DMS53 treated with DMSO at 0.1 percent for 48 hours (cell line): ENCODE measurements around the gene THRA.

Experiments
- DNase-seq: peaks from one replicate; lab custom pipeline; 2025; ENCODE audit not compliant: unreplicated experiment; lab: John Stamatoyannopoulos, UW

THRA gene

GRCh38 chr17:40079545-40079944, 16.8 kb downstream of the THRA start:
- no peak for DNase-seq

- no peak for DNase-seq
These were observed 21.7 kb downstream of the THRA start for GRCh38 chr17:40084477-40084876.

GRCh38 chr17:40086150-40087044, 23.6 kb downstream of the THRA start:
- no peak for DNase-seq

- DNase-seq, result no peak
These were observed 24.5 kb downstream of the THRA start for GRCh38 chr17:40087049-40087794.

- no peak for DNase-seq
These were observed 25.3 kb downstream of the THRA start for GRCh38 chr17:40087903-40088718.

GRCh38 chr17:40089077-40089895, 26.5 kb downstream of the THRA start:
- no peak for DNase-seq

GRCh38 chr17:40090237-40091119, 27.7 kb downstream of the THRA start:
- DNase-seq, result no peak

GRCh38 chr17:40091691-40092397, 29.1 kb downstream of the THRA start:
- DNase-seq, result no peak

GRCh38 chr17:40092581-40092980, 29.8 kb downstream of the THRA start:
- no peak for DNase-seq

- no peak for DNase-seq
These were observed 30.3 kb downstream of the THRA start for GRCh38 chr17:40093005-40093579.

- DNase-seq, result no peak
These were observed 30.9 kb downstream of the THRA start for GRCh38 chr17:40093580-40094201.

- no peak for DNase-seq
These were observed 32.1 kb downstream of the THRA start for GRCh38 chr17:40094874-40095273.

GRCh38 chr17:40095351-40095943, 32.7 kb downstream of the THRA start:
- DNase-seq, result no peak

GRCh38 chr17:40095944-40096791, 33.4 kb downstream of the THRA start:
- DNase-seq, result no peak

- no peak for DNase-seq
These were observed 34.3 kb downstream of the THRA start for GRCh38 chr17:40097087-40097486.

- DNase-seq, result no peak
These were observed 35.4 kb downstream of the THRA start for GRCh38 chr17:40097931-40098845.
